Esophagus muscularis mucosa (tissue), 4 donors: ENCODE results near the gene SPTB.

Experiments used
- EP300 ChIP-seq: sonication (generic); formaldehyde crosslinking; IDR thresholded peaks from one replicate; pipeline ENCODE4 v1.6.1; 2017; ENCODE audit warnings: antibody characterized with exemption
- POLR2A ChIP-seq: fragments of 450-650 bp; IDR thresholded peaks from one replicate; pipeline ENCODE4 v1.6.1; 2017; ENCODE audit warnings: antibody characterized with exemption, moderate library complexity, mild to moderate bottlenecking, low read depth
- POLR2AphosphoS5 ChIP-seq, 2 donors: sonication (generic); formaldehyde crosslinking; IDR thresholded peaks; one replicate each; pipeline ENCODE4 v1.6.1; 2017; ENCODE audit warnings: antibody characterized with exemption in 2 of 2
- TF ChIP-seq, protein P1 (sequence below), 3 experiments: fragments of 200-600 bp in 2 of 3; fragments of 450-650 bp in 1 of 3; sonication (generic) in 2 of 3; IDR thresholded peaks; one replicate each; pipeline ENCODE4 v1.5.1; 2017 to 2019; ENCODE audit warnings: antibody characterized with exemption in 3 of 3, mild to moderate bottlenecking in 2 of 3, moderate library complexity in 1 of 3

DNA sequence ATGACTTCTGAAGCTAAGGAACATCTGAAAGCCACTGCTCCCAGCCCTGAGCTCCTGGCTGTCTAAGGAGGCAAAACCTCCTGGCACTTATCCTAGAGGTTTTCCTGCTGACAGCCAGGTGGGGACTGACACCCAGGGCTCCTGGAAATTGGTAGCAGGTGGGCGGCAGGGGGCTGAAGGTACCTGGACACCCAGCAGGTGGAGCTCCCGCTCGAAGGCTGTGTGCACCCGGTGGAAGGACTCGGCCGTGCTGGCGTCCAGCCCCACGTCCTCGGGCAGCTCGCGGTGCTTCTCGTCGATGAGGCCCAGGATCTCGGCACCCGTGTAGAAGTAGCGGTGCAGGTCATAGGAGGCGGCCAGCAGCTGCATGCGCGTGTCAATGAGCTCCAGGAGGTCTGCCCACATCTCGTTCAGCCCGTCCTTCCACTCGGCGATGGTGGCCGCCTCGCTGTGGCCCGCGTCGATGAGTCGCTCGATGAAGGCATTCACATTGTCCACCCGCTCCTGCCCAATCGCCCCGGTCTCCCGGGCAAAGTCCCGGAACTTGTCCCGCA lies 107.2 kb downstream of the SPTB start:
- TF ChIP-seq, protein P1, sequence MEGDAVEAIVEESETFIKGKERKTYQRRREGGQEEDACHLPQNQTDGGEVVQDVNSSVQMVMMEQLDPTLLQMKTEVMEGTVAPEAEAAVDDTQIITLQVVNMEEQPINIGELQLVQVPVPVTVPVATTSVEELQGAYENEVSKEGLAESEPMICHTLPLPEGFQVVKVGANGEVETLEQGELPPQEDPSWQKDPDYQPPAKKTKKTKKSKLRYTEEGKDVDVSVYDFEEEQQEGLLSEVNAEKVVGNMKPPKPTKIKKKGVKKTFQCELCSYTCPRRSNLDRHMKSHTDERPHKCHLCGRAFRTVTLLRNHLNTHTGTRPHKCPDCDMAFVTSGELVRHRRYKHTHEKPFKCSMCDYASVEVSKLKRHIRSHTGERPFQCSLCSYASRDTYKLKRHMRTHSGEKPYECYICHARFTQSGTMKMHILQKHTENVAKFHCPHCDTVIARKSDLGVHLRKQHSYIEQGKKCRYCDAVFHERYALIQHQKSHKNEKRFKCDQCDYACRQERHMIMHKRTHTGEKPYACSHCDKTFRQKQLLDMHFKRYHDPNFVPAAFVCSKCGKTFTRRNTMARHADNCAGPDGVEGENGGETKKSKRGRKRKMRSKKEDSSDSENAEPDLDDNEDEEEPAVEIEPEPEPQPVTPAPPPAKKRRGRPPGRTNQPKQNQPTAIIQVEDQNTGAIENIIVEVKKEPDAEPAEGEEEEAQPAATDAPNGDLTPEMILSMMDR (IDR thresholded peaks at IDR 0.05), result no peak
- no peak for TF ChIP-seq EP300
- no peak for TF ChIP-seq POLR2AphosphoS5 (IDR thresholded peaks at IDR 0.05)
- TF ChIP-seq POLR2A, result no peak
